Neural cell (in vitro differentiated cells): ENCODE data around the gene NUF2.

ENCODE experiments used
- EZH2 ChIP-seq: fragments of 200-600, 300-800 bp; shearing (Covaris generic), sonication (generic); IDR thresholded peaks from 2 replicates; pipeline ENCODE4 v1.6.1; 2014; ENCODE audit warnings: antibody characterized with exemption, low read length, borderline replicate concordance, mild to moderate bottlenecking; ENCODE audit not compliant: insufficient read depth, poor library complexity, severe bottlenecking
- MXI1 ChIP-seq: fragments of 450-650 bp; conservative IDR thresholded peaks from 2 replicates; pipeline ENCODE4 v1.6.1; 2014; ENCODE audit warnings: antibody characterized with exemption, mild to moderate bottlenecking; ENCODE audit not compliant: poor library complexity, severe bottlenecking
- POLR2AphosphoS5 ChIP-seq: IDR thresholded peaks from 2 replicates; pipeline ENCODE4 v1.6.1; 2012
- RAD21 ChIP-seq: fragments of 450-650 bp; conservative IDR thresholded peaks from 2 replicates; pipeline ENCODE4 v1.6.1; 2014; ENCODE audit warnings: antibody characterized with exemption, mild to moderate bottlenecking, moderate library complexity
- SMC3 ChIP-seq: fragments of 450-650 bp; conservative IDR thresholded peaks from 2 replicates; pipeline ENCODE4 v1.6.1; 2014; ENCODE audit warnings: antibody characterized with exemption, mild to moderate bottlenecking, moderate library complexity; ENCODE audit not compliant: poor library complexity
- TAF1 ChIP-seq: IDR thresholded peaks from 2 replicates; pipeline ENCODE4 v1.6.1; 2012; ENCODE audit warnings: low read depth
- TF ChIP-seq, protein P1 (sequence below): fragments of 450-650 bp; IDR thresholded peaks from 2 replicates; pipeline ENCODE4 v1.5.1; 2014; ENCODE audit warnings: antibody characterized with exemption, mild to moderate bottlenecking, moderate library complexity; ENCODE audit not compliant: poor library complexity, severe bottlenecking
- TF ChIP-seq, protein P2 (sequence below): IDR thresholded peaks from 2 replicates; pipeline ENCODE4 v1.6.1; 2012; ENCODE audit warnings: borderline replicate concordance

DNA sequence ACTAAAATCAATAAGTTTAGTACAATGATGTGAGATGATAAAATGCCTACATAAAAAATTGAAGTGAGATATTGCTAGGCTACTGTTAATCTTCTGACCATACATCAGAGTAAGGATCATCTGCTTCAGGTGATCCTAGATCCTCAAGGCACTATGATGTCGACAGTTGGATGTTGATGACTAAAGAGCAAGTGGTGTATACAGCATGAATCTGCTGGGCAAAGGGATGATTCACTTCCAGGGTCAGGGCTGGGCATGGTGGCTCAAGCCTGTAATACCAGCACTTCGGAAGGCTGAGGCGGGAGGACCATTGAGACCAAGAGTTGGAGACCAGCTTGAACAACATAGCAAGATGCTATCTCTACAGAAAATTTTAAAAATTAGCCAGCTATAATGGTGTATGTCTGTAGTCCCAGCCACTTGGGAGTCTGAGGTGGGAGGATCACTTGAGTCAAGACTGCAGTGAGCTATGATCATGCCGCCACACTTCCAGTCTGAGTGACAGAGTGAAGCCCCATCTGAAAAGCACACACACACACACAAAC lies 24.6 kb downstream of the NUF2 start:
- TF ChIP-seq EZH2: no peak
- TF ChIP-seq, protein P1, sequence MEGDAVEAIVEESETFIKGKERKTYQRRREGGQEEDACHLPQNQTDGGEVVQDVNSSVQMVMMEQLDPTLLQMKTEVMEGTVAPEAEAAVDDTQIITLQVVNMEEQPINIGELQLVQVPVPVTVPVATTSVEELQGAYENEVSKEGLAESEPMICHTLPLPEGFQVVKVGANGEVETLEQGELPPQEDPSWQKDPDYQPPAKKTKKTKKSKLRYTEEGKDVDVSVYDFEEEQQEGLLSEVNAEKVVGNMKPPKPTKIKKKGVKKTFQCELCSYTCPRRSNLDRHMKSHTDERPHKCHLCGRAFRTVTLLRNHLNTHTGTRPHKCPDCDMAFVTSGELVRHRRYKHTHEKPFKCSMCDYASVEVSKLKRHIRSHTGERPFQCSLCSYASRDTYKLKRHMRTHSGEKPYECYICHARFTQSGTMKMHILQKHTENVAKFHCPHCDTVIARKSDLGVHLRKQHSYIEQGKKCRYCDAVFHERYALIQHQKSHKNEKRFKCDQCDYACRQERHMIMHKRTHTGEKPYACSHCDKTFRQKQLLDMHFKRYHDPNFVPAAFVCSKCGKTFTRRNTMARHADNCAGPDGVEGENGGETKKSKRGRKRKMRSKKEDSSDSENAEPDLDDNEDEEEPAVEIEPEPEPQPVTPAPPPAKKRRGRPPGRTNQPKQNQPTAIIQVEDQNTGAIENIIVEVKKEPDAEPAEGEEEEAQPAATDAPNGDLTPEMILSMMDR: no peak
- no peak for TF ChIP-seq RAD21
- TF ChIP-seq, protein P2, sequence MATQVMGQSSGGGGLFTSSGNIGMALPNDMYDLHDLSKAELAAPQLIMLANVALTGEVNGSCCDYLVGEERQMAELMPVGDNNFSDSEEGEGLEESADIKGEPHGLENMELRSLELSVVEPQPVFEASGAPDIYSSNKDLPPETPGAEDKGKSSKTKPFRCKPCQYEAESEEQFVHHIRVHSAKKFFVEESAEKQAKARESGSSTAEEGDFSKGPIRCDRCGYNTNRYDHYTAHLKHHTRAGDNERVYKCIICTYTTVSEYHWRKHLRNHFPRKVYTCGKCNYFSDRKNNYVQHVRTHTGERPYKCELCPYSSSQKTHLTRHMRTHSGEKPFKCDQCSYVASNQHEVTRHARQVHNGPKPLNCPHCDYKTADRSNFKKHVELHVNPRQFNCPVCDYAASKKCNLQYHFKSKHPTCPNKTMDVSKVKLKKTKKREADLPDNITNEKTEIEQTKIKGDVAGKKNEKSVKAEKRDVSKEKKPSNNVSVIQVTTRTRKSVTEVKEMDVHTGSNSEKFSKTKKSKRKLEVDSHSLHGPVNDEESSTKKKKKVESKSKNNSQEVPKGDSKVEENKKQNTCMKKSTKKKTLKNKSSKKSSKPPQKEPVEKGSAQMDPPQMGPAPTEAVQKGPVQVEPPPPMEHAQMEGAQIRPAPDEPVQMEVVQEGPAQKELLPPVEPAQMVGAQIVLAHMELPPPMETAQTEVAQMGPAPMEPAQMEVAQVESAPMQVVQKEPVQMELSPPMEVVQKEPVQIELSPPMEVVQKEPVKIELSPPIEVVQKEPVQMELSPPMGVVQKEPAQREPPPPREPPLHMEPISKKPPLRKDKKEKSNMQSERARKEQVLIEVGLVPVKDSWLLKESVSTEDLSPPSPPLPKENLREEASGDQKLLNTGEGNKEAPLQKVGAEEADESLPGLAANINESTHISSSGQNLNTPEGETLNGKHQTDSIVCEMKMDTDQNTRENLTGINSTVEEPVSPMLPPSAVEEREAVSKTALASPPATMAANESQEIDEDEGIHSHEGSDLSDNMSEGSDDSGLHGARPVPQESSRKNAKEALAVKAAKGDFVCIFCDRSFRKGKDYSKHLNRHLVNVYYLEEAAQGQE: no peak
- TF ChIP-seq SMC3: no peak
- TF ChIP-seq TAF1: no peak
- no peak for TF ChIP-seq MXI1
- no peak for TF ChIP-seq POLR2AphosphoS5
